NAMALWA (cell line): ENCODE results near the gene PSMD2.

Source experiments
- DNase-seq: peaks from one replicate; pipeline ENCODE4 v3.0.0-alpha.2; 2015; ENCODE audit warnings: low spot score

PSMD2 gene

DNA sequence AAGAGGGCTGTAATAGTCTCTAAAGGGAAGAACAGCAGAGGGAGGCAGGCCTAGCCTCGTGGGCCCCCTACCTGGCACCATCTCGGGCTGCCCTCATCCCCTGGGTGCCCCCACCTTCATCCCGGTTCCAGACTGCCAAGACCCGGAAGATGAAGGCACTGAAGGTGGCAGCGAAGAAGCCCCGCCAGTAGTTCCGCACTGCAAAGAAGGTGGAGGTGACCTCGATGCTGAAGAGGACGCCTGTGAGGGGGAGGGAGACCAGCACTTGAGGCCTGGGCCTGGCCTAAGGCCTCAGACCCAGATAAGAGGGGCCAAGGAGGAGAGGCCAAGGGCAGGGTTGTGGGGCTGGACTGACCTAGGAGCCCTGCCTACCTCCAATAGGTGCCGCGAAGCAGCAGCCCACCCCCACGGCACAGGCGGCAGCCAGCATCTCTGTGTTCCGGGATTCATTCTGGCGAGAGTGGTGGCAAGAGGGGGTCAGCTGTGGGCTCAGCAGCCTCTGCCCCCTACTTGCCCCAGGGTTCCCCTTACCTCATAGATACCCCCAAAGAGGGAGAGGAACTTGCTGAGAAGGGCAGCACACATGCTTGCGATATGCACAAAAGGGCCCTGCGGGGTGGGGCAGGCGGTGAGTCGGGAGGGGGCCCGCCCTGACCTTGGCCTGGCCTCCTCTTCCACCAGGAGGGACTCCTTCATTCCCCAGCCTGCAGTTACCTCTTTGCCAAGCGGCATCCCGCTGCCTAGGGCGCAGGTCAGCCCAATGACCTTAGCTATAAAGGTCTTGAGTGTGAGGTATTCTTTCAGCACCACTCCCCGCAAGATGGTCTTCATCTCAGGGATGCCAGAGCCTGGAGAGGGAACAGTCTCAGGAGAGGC is 58.4 kb downstream of the PSMD2 start:
- DNase-seq, result no peak

- no peak for DNase-seq
These were observed 59.2 kb downstream of the PSMD2 start for GRCh38 chr3:184358124-184358767.
